Measurements from ENCODE around the gene UNC93A.
"Not testable (repeated sequence)": the region's sequence is repeated elsewhere in the genome, so short reads cannot be mapped to it uniquely, and the experiment has no call there.

Gene UNC93A

DNA sequence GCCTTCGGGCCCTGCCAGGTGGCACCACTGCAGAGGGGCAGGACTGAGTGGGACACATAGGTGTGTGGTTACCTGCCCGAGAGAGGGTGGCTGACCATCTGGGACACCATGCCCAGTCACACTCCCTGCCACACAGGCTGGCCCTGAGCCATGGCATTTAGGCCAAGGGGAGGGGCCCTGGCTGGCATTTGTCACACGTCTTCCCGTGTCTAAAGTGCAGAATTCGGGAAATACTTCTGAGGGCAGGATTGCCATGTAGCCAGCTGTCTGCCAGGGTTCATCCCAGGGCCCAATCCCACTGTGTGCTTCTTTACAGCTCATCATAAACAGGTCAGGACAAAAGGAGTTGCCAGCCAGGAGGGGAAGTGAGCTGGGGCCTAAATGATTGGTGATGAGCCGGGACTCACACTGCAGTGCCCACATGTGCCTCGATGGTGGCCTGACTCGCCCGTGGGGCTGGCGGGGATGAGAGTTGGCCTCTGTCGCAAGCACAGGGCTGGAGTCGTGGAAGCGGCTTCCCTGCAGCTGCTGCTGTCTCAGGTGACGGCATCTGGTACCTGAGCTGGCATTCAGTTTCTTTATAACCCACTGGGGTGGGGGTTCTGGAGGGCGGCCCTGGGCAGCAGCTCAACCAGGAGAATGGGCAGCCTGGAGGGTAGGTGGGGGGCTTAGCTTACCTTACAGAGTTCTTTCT lies 5.9 kb upstream of the UNC93A start:
- TF ChIP-seq, protein P1, sequence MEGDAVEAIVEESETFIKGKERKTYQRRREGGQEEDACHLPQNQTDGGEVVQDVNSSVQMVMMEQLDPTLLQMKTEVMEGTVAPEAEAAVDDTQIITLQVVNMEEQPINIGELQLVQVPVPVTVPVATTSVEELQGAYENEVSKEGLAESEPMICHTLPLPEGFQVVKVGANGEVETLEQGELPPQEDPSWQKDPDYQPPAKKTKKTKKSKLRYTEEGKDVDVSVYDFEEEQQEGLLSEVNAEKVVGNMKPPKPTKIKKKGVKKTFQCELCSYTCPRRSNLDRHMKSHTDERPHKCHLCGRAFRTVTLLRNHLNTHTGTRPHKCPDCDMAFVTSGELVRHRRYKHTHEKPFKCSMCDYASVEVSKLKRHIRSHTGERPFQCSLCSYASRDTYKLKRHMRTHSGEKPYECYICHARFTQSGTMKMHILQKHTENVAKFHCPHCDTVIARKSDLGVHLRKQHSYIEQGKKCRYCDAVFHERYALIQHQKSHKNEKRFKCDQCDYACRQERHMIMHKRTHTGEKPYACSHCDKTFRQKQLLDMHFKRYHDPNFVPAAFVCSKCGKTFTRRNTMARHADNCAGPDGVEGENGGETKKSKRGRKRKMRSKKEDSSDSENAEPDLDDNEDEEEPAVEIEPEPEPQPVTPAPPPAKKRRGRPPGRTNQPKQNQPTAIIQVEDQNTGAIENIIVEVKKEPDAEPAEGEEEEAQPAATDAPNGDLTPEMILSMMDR (IDR thresholded peaks at IDR 0.05; ENCODE audit: insufficient read depth, low read depth, low read length, missing control alignments) = no peak
- no peak overlapping the region for H3K4me3 ChIP-seq (ENCODE audit: low read depth, low read length)
- no peak for DNase-seq (ENCODE audit: low read depth)

- H3K4me3 ChIP-seq (ENCODE audit: low read depth, low read length) = no peak overlapping the region
- TF ChIP-seq, protein P1 (IDR thresholded peaks at IDR 0.05; ENCODE audit: insufficient read depth, low read depth, low read length, missing control alignments) = no peak
- DNase-seq (ENCODE audit: low read depth) = no peak
These were observed 3.5 kb upstream of the UNC93A start for GRCh38 chr6:167287513-167288048.

DNA sequence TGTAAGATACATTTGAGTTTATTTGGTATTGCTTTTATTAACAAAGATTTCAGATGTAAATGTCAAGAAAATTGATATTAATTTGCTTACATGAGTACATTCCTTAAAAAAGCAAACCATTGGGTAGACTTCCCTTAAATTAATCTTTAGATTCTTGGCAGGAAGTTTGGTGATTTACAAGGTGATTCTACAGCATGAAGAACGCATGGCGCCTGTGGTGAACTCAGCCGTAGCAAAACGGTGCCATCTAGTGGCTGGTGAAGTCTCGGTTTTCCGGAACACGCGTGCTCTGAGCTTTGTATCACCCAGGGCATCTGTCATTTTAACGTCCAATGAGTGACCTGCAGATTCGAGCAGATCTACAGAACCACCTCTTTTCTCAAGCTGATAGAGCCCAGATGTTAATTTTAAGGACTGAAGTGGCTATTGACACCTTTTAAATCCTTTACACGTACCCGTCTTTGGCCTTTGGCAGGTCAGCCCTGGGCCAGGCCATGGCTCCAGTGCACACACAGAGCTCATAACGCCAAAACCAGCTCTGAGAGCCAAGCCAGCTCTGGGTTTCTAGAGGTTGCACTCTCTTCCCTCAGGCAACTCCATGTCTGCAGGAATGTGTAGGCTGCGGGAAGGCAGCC lies 2.4 kb upstream of the UNC93A start:
- DNase-seq (ENCODE audit: low read depth) = peak; percentile 42
- H3K4me3 ChIP-seq (ENCODE audit: low read depth, low read length) = not testable (repeated sequence)

GRCh38 chr6:167289291-167289690 lies 1.8 kb upstream of the UNC93A start:
- DNase-seq (ENCODE audit: low read depth); H3K4me3 ChIP-seq (ENCODE audit: low read depth, low read length): not testable (repeated sequence)

- DNase-seq (ENCODE audit: low read depth) = no peak
- H3K4me3 ChIP-seq (ENCODE audit: low read depth, low read length) = no peak overlapping the region
- TF ChIP-seq, protein P1 (IDR thresholded peaks at IDR 0.05; ENCODE audit: insufficient read depth, low read depth, low read length, missing control alignments) = no peak
These were observed 647 bp downstream of the UNC93A start for GRCh38 chr6:167291623-167292300.

DNA sequence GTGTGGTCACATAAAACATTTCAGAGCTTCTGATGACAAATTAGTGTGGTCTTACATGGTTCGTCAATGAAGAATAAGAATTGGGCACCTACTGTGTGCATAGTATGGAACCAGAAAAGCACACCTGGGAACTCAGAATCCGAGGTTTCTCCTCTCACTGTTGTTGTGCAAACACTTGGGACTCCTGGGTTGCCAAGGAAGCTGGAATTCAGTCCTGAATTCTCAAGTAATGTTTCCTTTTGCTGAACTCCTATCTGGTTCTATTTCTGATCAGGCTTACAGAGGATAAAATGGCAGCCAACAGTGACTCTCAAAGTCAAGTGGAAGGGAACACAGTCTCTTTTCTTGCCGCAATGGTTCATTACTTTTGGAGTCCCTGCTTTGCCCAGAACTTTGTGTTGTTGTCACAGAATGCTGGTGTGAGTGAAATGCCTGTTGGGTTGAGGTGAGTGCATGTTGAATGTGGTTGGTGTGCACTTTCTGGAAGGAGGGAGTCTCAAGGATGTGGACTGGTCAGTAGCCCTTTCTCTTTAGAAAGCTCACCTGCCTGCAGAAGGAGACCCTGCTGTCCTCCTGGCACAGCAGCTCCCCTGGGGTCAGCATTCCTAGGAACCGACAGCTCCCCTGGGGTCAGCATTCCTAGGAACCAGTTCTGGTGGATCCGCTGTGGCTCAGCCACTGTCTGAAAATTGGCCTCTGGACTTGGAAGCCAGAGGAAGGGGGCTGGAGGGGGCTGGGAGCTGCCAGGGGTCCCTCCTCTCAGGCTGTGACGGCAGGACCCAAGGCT lies 1.4 kb downstream of the UNC93A start:
- H3K4me3 ChIP-seq (ENCODE audit: low read depth, low read length) = no peak overlapping the region
- TF ChIP-seq, protein P1 (IDR thresholded peaks at IDR 0.05; ENCODE audit: insufficient read depth, low read depth, low read length, missing control alignments) = no peak
- no peak for DNase-seq (ENCODE audit: low read depth)

- DNase-seq (ENCODE audit: low read depth) = no peak
- TF ChIP-seq, protein P1 (IDR thresholded peaks at IDR 0.05; ENCODE audit: insufficient read depth, low read depth, low read length, missing control alignments) = no peak
- H3K4me3 ChIP-seq (ENCODE audit: low read depth, low read length) = no peak overlapping the region
These were observed 2.0 kb downstream of the UNC93A start for GRCh38 chr6:167293088-167293589.

Data from GM12865 (cell line).